Fibroblast of lung (primary cell): ENCODE data around the gene XCL2. TPM values are rescaled to one million over a fixed set of nuclear protein-coding genes. Genes with fewer than 3 reads are reported as not detected.

Experiments used
- DNase-seq, 2 donors: peaks; one replicate each; pipeline versions ENCODE4 v3.0.0 to v3.0.0-alpha.2; 2010; ENCODE audit warnings: low read depth in 2 of 2
- H2AFZ ChIP-seq: 2 replicates; pipeline ENCODE4 v1.5.1; 2012; ENCODE audit warnings: low read length, control low read depth, inconsistent platforms
- H3K27ac ChIP-seq: 2 replicates; pipeline ENCODE4 v1.5.1; 2011; ENCODE audit warnings: low read length, control low read depth; ENCODE audit not compliant: insufficient read depth
- H3K27me3 ChIP-seq: 2 replicates; pipeline ENCODE4 v1.5.1; 2011; ENCODE audit warnings: mild to moderate bottlenecking, low read length; ENCODE audit not compliant: control insufficient read depth, insufficient read depth
- H3K36me3 ChIP-seq: 2 replicates; pipeline ENCODE4 v1.5.1; 2011; ENCODE audit warnings: low read length; ENCODE audit not compliant: control insufficient read depth, insufficient read depth
- H3K4me1 ChIP-seq: 2 replicates; pipeline ENCODE4 v1.5.1; 2011; ENCODE audit warnings: low read length; ENCODE audit not compliant: control insufficient read depth, insufficient read depth; ENCODE audit errors: extremely low read depth
- H3K4me2 ChIP-seq: 2 replicates; pipeline ENCODE4 v1.5.1; 2011; ENCODE audit warnings: low read length, control low read depth; ENCODE audit not compliant: insufficient read depth; ENCODE audit errors: extremely low read depth
- H3K4me3 ChIP-seq, 4 experiments: fragments of 200-600 bp in 1 of 4; sonication (generic) in 1 of 4; replicated peaks in 1 of 4; 2 replicates each; pipeline ENCODE4 v1.5.1; 2011 to 2016; ENCODE audit warnings: low read length in 4 of 4, low read depth in 3 of 4, mild to moderate bottlenecking in 3 of 4, control low read depth in 2 of 4, inconsistent platforms in 1 of 4, mixed read lengths in 1 of 4; ENCODE audit not compliant: insufficient read depth in 1 of 4; ENCODE audit errors: control extremely low read depth in 1 of 4
- H3K79me2 ChIP-seq: 2 replicates; pipeline ENCODE4 v1.5.1; 2012; ENCODE audit warnings: mild to moderate bottlenecking, low read length, inconsistent platforms; ENCODE audit not compliant: control insufficient read depth, insufficient read depth
- H3K9ac ChIP-seq: 2 replicates; pipeline ENCODE4 v1.5.1; 2011; ENCODE audit warnings: mild to moderate bottlenecking, low read length, control low read depth; ENCODE audit not compliant: insufficient read depth
- H3K9me3 ChIP-seq: 2 replicates; pipeline ENCODE4 v1.5.1; 2012; ENCODE audit warnings: low read depth, low read length; ENCODE audit not compliant: control insufficient read depth, insufficient read depth
- H4K20me1 ChIP-seq: 2 replicates; pipeline ENCODE4 v1.5.1; 2011; ENCODE audit warnings: low read length; ENCODE audit not compliant: control insufficient read depth, insufficient read depth; ENCODE audit errors: extremely low read depth
- EZH2 ChIP-seq: IDR thresholded peaks from 2 replicates; pipeline ENCODE4 v1.5.1; 2012; ENCODE audit warnings: low read length, control low read depth, mild to moderate bottlenecking; ENCODE audit errors: missing control alignments
- polyA plus RNA-seq, 2 donors: library from polyadenylated mRNA; depleted of rRNA in 1 of 2; stranded (reverse) in 1 of 2; unstranded in 1 of 2; fragments of >200 nt; gene quantifications; 2 replicates each; pipeline ENCODE4 v1.2.1, GENCODE V29; 2011 to 2012; ENCODE audit warnings: missing spikeins in 1 of 2
- total RNA-seq: library from RNA; depleted of rRNA; stranded (reverse); fragments of >200 nt; gene quantifications from 2 replicates; pipeline ENCODE4 v1.2.1, GENCODE V29; 2014
- TF ChIP-seq, protein P1 (sequence below), 2 donors: IDR thresholded peaks in 1 of 2; conservative IDR thresholded peaks in 1 of 2; 1 replicate in 1 of 2; 2 replicates in 1 of 2; pipeline ENCODE4 v1.5.1; 2011 to 2012; ENCODE audit warnings: low read length in 2 of 2, control low read depth in 1 of 2, inconsistent platforms in 1 of 2, low read depth in 1 of 2, mild to moderate bottlenecking in 1 of 2

Gene XCL2
- total and polyA plus RNA-seq, 2 donors (not counting 1 experiment from before 2014, with no cell fraction given): not detected

- H3K4me2 ChIP-seq: no peak overlapping the region
- H3K27ac ChIP-seq: no peak overlapping the region
- H3K4me3 ChIP-seq: no peak overlapping the region
- no peaks in the 10 kb centered on the region for H3K4me1 ChIP-seq
- no peaks in the 10 kb centered on the region for H3K36me3 ChIP-seq
- no peak for DNase-seq
- H2AFZ ChIP-seq: no peak overlapping the region
- H3K9me3 ChIP-seq: no peaks in the 10 kb centered on the region
- TF ChIP-seq, protein P1, sequence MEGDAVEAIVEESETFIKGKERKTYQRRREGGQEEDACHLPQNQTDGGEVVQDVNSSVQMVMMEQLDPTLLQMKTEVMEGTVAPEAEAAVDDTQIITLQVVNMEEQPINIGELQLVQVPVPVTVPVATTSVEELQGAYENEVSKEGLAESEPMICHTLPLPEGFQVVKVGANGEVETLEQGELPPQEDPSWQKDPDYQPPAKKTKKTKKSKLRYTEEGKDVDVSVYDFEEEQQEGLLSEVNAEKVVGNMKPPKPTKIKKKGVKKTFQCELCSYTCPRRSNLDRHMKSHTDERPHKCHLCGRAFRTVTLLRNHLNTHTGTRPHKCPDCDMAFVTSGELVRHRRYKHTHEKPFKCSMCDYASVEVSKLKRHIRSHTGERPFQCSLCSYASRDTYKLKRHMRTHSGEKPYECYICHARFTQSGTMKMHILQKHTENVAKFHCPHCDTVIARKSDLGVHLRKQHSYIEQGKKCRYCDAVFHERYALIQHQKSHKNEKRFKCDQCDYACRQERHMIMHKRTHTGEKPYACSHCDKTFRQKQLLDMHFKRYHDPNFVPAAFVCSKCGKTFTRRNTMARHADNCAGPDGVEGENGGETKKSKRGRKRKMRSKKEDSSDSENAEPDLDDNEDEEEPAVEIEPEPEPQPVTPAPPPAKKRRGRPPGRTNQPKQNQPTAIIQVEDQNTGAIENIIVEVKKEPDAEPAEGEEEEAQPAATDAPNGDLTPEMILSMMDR (conservative IDR thresholded peaks at IDR 0.05 in 1 of 2, IDR thresholded peaks at IDR 0.05 in 1 of 2; ENCODE audit: low read depth in 1 of 2, low read length in 2 of 2): no peak
- no peak for TF ChIP-seq EZH2
- no peak overlapping the region for H3K9ac ChIP-seq
- no peaks in the 10 kb centered on the region for H4K20me1 ChIP-seq
- no peaks in the 10 kb centered on the region for H3K27me3 ChIP-seq
- H3K79me2 ChIP-seq: no peaks in the 10 kb centered on the region
These were observed 11.8 kb upstream of the XCL2 start for GRCh38 chr1:168555508-168556046.

DNA sequence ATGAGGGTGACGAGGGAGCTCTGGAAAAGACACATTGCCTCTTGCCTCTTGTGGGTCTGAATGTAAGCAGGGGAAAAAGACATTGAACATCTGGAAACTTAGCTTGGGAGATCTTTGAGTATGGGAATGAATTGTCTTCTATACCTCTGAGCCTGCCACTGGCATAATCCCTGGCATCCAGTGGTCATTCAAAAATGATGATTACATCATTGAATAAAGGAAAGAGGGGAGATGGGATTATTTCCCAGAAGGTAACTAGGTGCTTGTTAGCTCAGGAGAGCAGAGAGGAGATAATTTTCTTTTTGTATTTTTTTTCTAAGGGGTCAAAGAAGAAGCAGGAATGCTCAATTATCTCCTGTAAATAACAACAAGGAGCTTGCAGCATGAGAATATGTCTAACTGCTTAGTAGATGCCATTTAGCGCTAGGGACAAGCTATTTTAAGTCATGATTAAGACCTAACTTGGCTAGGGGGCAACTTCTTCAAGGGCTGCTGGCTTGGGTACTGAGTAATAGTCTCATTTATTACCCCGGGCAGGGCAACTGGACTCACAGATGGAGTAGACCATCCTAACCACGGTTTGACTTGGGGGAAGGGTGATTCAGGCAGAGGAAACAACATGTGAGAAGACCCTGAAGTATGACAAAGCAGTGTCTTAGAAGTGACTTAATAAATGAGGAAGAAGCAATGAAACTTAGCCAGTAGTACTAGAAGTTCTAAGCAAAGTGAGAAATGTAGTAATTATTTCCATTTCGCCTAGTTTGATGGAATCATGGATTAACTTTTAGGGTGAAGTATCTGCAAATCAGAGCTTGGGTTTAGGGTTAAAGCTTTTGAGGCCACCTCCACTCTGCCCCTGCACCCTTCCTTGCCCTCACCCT, 11.0 kb upstream of the XCL2 start:
- H3K79me2 ChIP-seq: no peaks in the 10 kb centered on the region
- no peak overlapping the region for H3K4me3 ChIP-seq
- H3K4me2 ChIP-seq: no peak overlapping the region
- no peak for TF ChIP-seq EZH2
- TF ChIP-seq, protein P1 (conservative IDR thresholded peaks at IDR 0.05 in 1 of 2, IDR thresholded peaks at IDR 0.05 in 1 of 2; ENCODE audit: low read depth in 1 of 2, low read length in 2 of 2): no peak
- H3K4me1 ChIP-seq: no peaks in the 10 kb centered on the region
- no peaks in the 10 kb centered on the region for H3K36me3 ChIP-seq
- H3K9me3 ChIP-seq: no peaks in the 10 kb centered on the region
- H2AFZ ChIP-seq: no peak overlapping the region
- no peaks in the 10 kb centered on the region for H4K20me1 ChIP-seq
- H3K9ac ChIP-seq: no peak overlapping the region
- no peak overlapping the region for H3K27ac ChIP-seq
- no peaks in the 10 kb centered on the region for H3K27me3 ChIP-seq
- no peak for DNase-seq

- no peak overlapping the region for H3K27ac ChIP-seq
- no peaks in the 10 kb centered on the region for H3K36me3 ChIP-seq
- H3K9ac ChIP-seq: no peak overlapping the region
- no peaks in the 10 kb centered on the region for H3K27me3 ChIP-seq
- H4K20me1 ChIP-seq: no peaks in the 10 kb centered on the region
- H3K4me1 ChIP-seq: no peaks in the 10 kb centered on the region
- no peak overlapping the region for H3K4me2 ChIP-seq
- no peaks in the 10 kb centered on the region for H3K79me2 ChIP-seq
- no peak for TF ChIP-seq EZH2
- TF ChIP-seq, protein P1 (conservative IDR thresholded peaks at IDR 0.05 in 1 of 2, IDR thresholded peaks at IDR 0.05 in 1 of 2; ENCODE audit: low read depth in 1 of 2, low read length in 2 of 2): no peak
- H3K4me3 ChIP-seq: no peak overlapping the region
- no peak overlapping the region for H2AFZ ChIP-seq
- no peaks in the 10 kb centered on the region for H3K9me3 ChIP-seq
- DNase-seq: no peak
These were observed 10.1 kb upstream of the XCL2 start for GRCh38 chr1:168553680-168554553.
